Psoas muscle (tissue), 8 donors: ENCODE measurements around the gene ABCC2. TPM values are rescaled to one million over a fixed set of nuclear protein-coding genes. Genes with fewer than 3 reads are reported as not detected.

Source experiments
- ATAC-seq, 4 donors: fragments of 200-7000 bp; cut with Tn5 transposase; one replicate each; pipeline ENCODE4 v1.9.1; 2020; ENCODE audit warnings: moderate library complexity in 3 of 4, mild to moderate bottlenecking in 2 of 4
- DNase-seq, 2 donors: peaks; one replicate each; pipeline ENCODE4 v3.0.0-alpha.2; 2020
- H3K27ac ChIP-seq: fragments of 200-600 bp; one replicate; pipeline ENCODE4 v1.8.0; 2022
- H3K27me3 ChIP-seq, 3 donors: fragments of 200-600 bp in 1 of 3; one replicate each; pipeline versions ENCODE4 v1.6.1 to v1.8.0; 2013 to 2022; ENCODE audit warnings: low read length in 2 of 3, mild to moderate bottlenecking in 2 of 3, moderate library complexity in 1 of 3; ENCODE audit not compliant: insufficient read depth in 3 of 3
- H3K36me3 ChIP-seq, 2 donors: fragments of 200-600 bp in 1 of 2; one replicate each; pipeline versions ENCODE4 v1.6.1 to v1.8.0; 2013 to 2022; ENCODE audit warnings: low read depth in 1 of 2, mild to moderate bottlenecking in 1 of 2, moderate library complexity in 1 of 2; ENCODE audit not compliant: insufficient read depth in 1 of 2
- H3K4me1 ChIP-seq: fragments of 200-600 bp; one replicate; pipeline ENCODE4 v1.8.0; 2022
- H3K4me3 ChIP-seq: fragments of 200-600 bp; one replicate; pipeline ENCODE4 v1.8.0; 2022; ENCODE audit warnings: mild to moderate bottlenecking
- H3K9me3 ChIP-seq: fragments of 200-600 bp; one replicate; pipeline ENCODE4 v1.8.0; 2022
- WGBS, 3 donors: extraction: QIAGEN DNeasy Blood & Tissue Kit; methylation state at CpG; one replicate each; pipeline versions ENCODE4 v1.1.6 to v1.1.7; 2013; 5-methylcytosine and 5-hydroxymethylcytosine counted together
- intact Hi-C, 2 donors: fragments of 100-400 bp; cut with DNase I; formaldehyde crosslinking; loops; one replicate each; pipeline versions ENCODE4 v1.11.0 to v1.14.2; 2022
- polyA plus RNA-seq, 3 donors: library from polyadenylated mRNA; stranded (reverse); fragments of 200-250 nt; gene quantifications; one replicate each; pipeline ENCODE4 v1.2.3, GENCODE V29; 2013
- total RNA-seq, 4 donors: library from RNA; stranded (reverse); fragmentation: NEBNext Ultra II Directional in 2 of 4; extraction: Animal tissue kit (Norgen Biotek cat#: 25700) in 2 of 4; gene quantifications; one replicate each; pipeline versions ENCODE4 v1.2.1 to v1.2.4, GENCODE V29; 2021 to 2023
- TF ChIP-seq, protein P1 (sequence below): fragments of 200-600 bp; IDR thresholded peaks from one replicate; pipeline ENCODE4 v1.8.0; 2022; ENCODE audit warnings: antibody characterized with exemption
- donor health status: healthy with polysubstance abuse.
- donor health status: DM: no; HTN: no; CAD: no; lungs with moderate emphysema.
- donor health status: Bipolar disorder and iron deficiency.
- donor health status: healthy.
- donor health status: DM: yes; HTN: yes; CAD: no.
- donor health status: DM: no; HTN: no; CAD: no.
- donor health status: DM: no; HTN: no; CAD: no.
- donor health status: DM: yes; HTN: yes; CAD: no.

Gene ABCC2
- total and polyA plus RNA-seq, 7 donors: 0.23 to 2.3 (median 0.64) TPM

DNA sequence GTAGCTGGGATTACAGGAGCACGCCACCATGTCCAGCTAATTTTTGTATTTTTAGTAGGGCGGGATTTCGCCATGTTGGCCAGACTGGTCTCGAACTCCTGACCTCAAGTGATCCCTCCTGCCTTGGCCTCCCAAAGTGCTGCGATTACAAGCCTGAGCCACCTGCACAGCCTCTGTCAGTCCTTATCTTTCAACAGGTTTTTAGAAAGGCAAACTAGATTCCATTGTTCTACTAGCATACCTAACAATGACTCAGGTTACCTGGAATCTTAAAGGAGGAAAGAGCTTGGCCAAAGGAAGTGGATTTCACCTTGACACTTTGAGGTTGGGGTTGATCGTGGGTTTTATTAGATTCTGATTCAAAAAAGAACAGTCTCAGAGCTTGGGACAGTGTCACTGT is 3.2 kb downstream of the ABCC2 start:
- Histone ChIP-seq H3K4me1 (peaks cover 8% of the 10 kb centered on the region), H3K4me3 (no peak overlapping the region), H3K27ac (no peak overlapping the region), H3K9me3 (no peaks in the 10 kb centered on the region), H3K36me3 (no peaks in the 10 kb centered on the region), H3K27me3 (no peaks in the 10 kb centered on the region)
- DNase-seq (no peak), ATAC-seq (no peak)
- intact Hi-C loops: no loop called here
- WGBS, 3 donors: 81 to 95% (median 89%) methylated on average over 6 of the region's 6 CpGs
- TF ChIP-seq, protein P1, sequence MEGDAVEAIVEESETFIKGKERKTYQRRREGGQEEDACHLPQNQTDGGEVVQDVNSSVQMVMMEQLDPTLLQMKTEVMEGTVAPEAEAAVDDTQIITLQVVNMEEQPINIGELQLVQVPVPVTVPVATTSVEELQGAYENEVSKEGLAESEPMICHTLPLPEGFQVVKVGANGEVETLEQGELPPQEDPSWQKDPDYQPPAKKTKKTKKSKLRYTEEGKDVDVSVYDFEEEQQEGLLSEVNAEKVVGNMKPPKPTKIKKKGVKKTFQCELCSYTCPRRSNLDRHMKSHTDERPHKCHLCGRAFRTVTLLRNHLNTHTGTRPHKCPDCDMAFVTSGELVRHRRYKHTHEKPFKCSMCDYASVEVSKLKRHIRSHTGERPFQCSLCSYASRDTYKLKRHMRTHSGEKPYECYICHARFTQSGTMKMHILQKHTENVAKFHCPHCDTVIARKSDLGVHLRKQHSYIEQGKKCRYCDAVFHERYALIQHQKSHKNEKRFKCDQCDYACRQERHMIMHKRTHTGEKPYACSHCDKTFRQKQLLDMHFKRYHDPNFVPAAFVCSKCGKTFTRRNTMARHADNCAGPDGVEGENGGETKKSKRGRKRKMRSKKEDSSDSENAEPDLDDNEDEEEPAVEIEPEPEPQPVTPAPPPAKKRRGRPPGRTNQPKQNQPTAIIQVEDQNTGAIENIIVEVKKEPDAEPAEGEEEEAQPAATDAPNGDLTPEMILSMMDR: no peak

DNA sequence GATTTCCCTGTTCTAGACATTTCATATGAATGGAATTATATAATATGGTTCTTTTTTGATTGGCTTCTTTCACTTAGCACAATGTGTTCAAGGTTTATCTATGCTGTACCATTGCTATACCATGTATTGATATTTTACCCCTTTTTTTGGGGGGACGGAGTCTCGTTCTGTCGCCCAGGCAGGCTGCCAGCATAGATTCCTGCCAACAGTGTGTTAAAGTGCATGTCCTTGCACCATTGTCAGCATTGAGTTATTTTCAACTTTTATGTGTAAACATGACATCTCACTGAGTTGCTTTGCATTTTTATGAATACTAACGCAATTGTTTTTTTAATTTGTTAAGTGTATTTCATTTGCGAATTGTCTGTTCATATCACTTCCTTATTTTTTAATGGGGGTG is 4.9 kb downstream of the ABCC2 start:
- TF ChIP-seq, protein P1: no peak
- WGBS, 3 donors: 68 to 93% (median 85%) methylated on average over 5 of the region's 5 CpGs
- H3K27me3 ChIP-seq: no peaks in the 10 kb centered on the region
- H3K27ac ChIP-seq: no peak overlapping the region
- no peak for DNase-seq
- peaks cover 0 to 7% of the 10 kb centered on the region in 2 donors for H3K36me3 ChIP-seq
- intact Hi-C loops: no loop called here
- H3K9me3 ChIP-seq: no peaks in the 10 kb centered on the region
- H3K4me1 ChIP-seq: peaks cover 8% of the 10 kb centered on the region
- H3K4me3 ChIP-seq: no peak overlapping the region
- ATAC-seq: no peak

DNA sequence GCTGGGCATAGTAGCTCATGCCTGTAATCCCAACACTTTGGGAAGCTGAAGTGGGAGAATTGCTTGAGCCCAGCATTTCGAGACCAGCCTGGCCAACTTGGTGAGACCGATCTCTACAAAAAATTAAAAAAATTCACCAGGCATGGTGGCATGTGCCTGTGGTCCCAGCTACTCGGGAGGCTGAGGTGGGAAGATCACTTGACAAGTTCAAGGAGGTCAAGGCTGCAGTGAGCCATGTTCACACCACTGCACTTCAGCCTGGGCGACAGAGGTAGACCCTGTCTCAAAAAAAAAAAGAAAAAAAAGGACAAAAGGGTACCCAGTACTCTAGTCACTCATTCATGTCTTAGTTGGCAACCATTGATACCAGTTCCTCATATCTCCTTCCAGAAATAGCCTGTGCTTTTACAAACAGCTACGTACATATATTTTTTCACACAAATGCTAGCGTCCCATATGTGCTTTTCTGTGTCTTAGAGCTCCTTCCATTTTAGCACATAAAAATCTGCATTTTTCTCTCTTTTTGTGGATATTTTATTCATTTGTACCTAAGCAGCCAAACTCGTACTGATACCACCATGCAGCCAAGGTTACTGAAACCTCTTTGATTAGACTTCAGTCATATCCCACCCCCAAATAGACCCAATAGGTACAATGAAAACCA is 5.5 kb downstream of the ABCC2 start:
- 72 to 91% (median 76%) methylated on average over 7 of the region's 7 CpGs for WGBS, 3 donors
- peak in 1 of 4 donors; percentile 4 for ATAC-seq
- Histone ChIP-seq H3K4me3 (no peak overlapping the region), H3K9me3 (no peaks in the 10 kb centered on the region), H3K36me3 (peaks cover 0 to 13% of the 10 kb centered on the region in 2 donors), H3K27ac (no peak overlapping the region), H3K4me1 (peaks cover 8% of the 10 kb centered on the region), H3K27me3 (no peaks in the 10 kb centered on the region)
- TF ChIP-seq, protein P1: no peak
- intact Hi-C loops: no loop called here
- no peak for DNase-seq

DNA sequence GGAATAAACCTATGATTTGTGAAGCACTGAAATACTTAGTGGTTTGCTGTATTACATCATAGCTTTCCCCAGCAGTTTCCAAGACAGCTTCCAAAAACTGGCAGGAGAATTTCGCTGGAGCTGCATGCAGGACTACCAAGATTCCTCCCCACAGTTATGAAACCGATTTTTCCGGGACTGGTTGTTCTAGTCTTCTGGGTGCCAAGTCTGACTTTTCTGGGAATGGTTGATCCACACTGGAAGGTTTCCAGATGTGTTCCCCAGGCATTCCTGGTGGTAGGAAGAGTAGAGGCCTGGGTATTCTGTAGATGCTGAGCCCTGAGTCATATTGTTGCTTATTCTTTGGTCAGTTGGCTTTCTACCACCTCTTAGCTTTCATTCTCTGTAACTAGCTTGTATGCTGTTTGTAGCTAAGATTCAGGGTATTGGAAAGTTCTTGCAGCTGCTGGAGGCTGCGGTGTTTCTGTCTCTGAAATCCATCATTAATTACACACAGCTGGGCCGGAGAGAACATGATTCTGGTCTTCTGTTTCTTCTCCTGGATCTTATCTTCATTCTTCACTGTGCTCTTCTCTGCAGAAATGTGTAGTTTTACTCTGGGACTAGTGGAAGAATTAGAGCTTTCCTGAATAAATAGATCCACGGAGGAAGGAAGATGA is 6.3 kb downstream of the ABCC2 start:
- ATAC-seq (peak; percentile 39 to 81 (median 78)), DNase-seq (peak in 1 of 2 donors; percentile 32)
- H3K27me3 ChIP-seq: no peaks in the 10 kb centered on the region
- peaks cover 0 to 21% of the 10 kb centered on the region in 2 donors for H3K36me3 ChIP-seq
- H3K4me1 ChIP-seq: peaks cover 8% of the 10 kb centered on the region
- intact Hi-C loops: no loop called here
- TF ChIP-seq, protein P1: no peak
- no peaks in the 10 kb centered on the region for H3K9me3 ChIP-seq
- H3K4me3 ChIP-seq: no peak overlapping the region
- WGBS, 3 donors: 45 to 53% (median 50%) methylated on average over 6 of the region's 6 CpGs
- no peak overlapping the region for H3K27ac ChIP-seq
